ENCODE measurements around the gene MICOS13.

MICOS13 gene

DNA sequence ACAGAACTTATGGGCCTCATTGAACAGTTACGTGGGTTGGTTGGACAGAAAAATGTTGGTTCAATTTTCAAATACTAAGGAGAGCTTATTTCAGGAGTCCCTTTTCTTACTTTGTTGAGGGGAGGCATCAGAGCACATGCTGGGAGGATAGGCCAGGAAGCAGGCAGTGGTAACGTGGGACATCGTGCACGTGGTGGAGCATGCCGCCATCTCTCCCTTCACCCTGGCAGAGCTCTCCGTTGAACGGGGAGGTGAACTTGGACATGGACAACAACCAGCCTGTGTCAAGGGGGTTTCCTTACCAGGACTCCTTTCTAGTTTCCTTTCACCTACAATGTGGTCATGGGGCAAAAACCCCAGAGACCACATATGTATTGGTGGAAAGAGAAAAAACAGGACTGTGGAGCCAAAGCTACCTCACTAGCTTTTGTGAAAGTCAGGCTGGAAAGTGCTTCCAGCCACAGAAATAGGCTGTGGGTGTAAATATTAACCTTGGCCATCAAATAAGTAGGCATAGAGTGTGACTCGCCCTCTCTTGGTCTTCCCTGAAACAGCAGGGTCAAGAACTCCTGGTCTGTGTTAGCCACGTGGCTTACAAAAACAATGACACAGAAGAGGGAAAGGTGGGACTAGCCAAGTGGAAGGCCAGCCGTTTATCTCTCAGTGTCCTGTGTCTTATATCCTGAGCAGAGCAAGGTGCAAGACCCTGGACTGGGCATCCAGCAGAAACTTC is 14.4 kb downstream of the MICOS13 start:
- no peak for DNase-seq

GRCh38 chr19:5664515-5664914 is 15.8 kb downstream of the MICOS13 start:
- DNase-seq = no peak

DNA sequence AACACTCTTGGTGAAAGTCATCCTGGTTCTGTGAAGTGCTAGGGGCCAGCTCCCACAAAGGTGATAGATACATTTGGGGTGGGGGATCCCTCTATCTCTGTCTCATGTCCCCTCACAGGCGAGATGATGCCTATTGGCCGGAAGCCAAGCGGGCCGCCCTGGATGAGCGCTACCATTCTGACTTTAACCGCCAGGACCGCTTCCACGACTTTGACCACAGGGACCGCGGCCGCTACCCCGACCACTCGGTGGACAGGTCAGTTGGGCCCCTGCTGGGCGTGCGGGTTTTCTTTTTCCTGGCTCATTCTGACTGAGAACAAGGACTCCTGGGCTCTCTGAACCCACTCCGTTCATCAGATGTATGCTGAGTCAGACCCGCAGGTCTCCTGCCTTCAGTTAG is 16.4 kb downstream of the MICOS13 start:
- DNase-seq = no peak

DNA sequence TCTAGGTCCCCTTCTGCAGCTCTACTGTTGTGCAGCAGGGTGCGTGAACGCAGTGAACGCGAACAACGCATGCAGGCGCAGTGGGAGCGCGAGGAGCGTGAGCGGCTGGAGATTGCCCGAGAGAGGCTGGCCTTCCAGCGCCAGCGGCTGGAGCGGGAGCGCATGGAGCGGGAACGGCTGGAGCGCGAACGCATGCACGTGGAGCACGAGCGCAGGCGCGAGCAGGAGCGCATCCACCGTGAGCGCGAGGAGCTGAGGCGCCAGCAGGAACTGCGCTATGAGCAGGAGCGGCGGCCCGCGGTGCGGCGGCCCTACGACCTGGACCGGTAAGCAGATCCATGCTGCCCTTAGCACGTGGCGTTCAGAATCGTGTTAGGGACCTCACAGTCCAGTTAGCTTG is 18.8 kb downstream of the MICOS13 start:
- no peak for DNase-seq

- DNase-seq = no peak
These were observed 24.9 kb downstream of the MICOS13 start for GRCh38 chr19:5655412-5655811.

GRCh38 chr19:5654931-5655330 is 25.4 kb downstream of the MICOS13 start:
- no peak for DNase-seq

DNA sequence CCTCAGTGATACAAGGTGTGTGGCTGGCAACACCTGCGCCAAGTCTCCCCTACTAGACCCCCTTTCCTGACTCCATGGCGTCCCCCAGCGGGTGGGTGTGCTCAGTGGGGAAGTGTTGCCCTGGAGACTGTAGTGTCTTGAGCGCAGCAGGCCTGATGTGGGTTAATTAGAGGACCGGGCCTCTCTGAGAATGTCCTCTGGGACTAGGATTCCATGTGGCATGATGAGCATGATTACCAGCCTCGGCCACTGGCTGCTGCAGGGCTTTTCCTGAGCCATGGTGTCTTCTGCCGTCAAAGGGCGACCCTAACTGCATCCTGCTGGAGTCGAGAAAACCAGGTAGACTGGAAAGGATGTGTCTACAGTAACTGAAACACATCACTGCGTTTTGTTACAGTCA is 28.1 kb downstream of the MICOS13 start:
- DNase-seq = no peak

DNA sequence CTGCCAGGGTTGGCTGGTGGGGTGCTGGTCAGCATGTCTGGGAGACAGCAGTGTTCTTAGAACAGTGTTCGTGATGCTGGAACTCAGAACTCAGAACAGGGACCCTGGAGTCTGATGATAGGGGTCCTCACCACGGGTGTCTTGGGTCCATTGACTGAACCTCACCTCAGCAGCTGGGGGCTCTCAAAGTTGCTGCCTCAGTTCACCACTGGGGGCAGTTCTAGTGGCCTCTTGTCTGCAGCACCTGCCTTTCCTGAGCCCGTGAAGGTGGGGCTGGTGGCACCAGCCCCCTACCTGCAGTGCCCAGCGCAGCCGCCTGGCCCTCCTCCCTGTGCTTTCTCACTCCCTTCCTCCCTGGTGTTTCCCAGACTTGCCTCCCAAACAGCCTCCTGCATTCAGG is 29.0 kb downstream of the MICOS13 start:
- DNase-seq = no peak

- no peak for DNase-seq
These were observed 31.9 kb downstream of the MICOS13 start for GRCh38 chr19:5648464-5648863.

DNA sequence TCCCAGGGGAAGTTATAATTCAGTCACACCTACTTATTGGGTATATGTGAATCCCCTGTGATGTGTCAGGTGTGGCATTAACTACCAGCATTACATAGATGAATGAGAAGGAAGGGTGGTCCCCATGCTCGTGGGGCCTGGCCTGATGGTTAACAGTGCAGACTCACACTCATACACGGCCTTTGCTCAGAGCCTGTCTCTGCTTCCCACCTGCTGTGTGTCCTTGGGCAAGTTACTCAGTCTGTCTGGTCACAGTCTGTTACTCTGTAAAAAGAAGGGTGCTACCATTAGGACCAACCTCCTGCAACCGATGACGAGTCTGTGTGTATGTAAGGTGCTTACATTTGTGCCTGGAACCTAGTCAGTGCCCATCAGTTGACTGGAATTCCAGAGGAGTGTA is 33.6 kb downstream of the MICOS13 start:
- DNase-seq = no peak

DNA sequence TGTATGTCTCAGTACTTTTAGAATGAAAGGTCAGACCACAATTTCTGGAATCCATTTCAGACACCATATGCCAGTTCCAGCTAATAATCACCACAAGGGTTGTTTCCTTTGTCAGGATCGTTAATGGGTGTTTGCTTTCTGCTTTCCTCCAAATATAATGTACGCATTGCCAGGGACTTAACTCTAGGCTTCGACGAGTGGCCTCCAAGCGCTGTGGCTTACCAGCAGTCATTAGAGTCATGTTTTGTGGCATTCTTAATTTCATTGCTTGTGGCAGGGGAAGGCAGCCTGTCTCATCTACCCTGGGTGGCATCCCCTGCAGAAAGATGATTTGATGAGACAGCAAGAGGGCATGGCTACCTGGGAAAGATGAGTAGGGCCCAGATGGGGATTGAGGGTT is 34.9 kb downstream of the MICOS13 start:
- DNase-seq = no peak

DNA sequence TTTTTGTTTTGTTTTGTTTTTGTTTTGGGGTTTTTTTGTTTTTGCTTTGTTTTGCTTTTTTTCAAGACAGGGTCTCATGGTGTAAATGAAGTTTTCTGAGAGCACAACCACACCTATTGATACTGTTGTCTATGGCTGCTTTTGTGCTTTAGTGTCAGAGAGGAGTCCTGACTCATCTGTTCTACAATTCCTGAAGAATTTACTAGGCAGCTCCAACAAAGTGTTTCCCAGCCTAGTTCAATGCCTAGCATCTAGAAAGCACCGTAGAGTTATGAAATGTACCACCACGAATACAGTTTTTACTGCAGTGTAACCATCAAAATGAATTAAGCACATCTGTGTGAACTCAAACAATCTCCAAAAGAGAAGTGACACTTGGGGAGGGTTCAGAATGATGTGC is 36.3 kb downstream of the MICOS13 start:
- no peak for DNase-seq

GRCh38 chr19:5643060-5643459 is 37.3 kb downstream of the MICOS13 start:
- DNase-seq = no peak

DNA sequence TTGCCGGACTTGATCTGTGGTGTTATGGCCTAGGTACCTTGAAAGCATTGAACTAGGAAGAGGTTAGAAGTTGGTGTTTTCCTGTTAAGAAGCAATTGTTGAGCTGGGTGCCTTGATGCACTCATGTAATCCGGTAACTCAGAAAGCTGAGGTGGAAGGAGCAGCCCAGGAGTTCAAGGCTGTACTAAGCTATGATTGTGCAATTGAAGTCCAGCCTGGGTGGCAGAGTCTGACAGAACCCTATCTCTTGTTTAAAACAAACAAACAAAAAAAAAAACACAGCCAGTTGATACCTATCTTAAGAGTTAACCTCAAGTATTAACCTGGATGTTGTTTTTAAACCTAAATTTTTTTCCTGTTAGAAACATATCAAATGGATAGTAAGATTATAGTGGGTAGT is 38.1 kb downstream of the MICOS13 start:
- no peak for DNase-seq

DNA sequence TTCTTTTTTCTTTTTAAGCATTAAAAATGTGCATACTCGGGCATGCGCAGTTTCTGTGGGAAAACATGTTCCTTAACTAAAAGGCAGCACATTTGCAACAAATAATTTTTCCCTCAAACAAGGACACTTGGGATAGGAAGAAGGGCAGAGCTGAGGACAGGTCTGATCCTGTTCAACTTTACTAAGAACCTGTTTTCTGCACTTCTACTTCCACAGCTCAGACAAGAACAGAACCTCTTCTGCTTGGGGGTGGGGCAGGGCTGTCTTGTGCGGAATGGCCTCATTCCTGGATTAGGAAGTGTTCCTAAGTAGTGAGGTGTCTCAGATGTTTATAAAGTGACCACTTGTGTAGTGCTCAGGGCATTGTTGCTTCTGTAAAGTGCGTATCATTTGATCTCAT is 39.1 kb downstream of the MICOS13 start:
- no peak for DNase-seq

DNA sequence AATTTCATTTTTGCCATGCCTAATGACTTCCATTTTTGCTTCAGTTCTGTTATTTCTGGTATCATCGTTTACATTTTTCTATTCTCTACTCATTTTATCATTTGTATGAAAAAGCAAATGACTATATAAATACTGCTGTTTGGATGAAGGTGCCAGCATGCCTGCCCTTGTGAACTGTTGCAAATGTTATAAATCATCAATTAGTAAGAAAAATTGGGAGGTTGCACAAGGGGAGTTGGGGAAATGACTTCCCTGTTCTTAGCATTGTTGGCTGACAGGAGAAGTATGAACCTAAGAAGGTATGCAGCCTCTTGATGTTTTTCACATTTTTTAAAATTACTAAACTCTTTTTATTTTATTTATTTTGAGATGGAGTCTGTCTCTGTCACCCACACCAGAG is 42.3 kb downstream of the MICOS13 start:
- DNase-seq = no peak

- peak; percentile 48 for DNase-seq
These were observed 44.9 kb downstream of the MICOS13 start for GRCh38 chr19:5635427-5635826.

DNA sequence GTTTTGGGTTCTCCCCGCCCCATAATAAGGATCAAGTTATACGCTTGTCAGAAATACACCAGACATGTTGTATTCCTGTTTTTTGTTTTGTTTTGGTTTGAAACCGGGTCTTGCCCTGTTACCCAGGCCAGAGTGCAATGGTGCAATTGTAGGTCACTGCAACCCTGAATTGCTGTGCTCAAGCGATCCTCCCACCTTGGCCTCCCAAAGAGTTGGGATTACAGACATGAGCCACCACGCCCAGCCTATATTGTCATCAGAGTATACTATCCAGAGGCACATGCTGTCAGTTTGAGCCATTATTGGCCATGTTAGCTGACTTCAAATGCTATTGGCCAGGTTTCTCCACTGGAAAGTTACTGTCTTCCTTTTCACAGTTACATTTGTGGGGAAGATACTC is 47.7 kb downstream of the MICOS13 start:
- DNase-seq = peak; percentile 22

GRCh38 chr19:5632241-5632612 is 48.1 kb downstream of the MICOS13 start:
- DNase-seq = no peak

- no peak for DNase-seq
These were observed 48.6 kb downstream of the MICOS13 start for GRCh38 chr19:5631567-5632240.

- DNase-seq = peak; percentile 68
These were observed 51.3 kb downstream of the MICOS13 start for GRCh38 chr19:5628919-5629481.

DNA sequence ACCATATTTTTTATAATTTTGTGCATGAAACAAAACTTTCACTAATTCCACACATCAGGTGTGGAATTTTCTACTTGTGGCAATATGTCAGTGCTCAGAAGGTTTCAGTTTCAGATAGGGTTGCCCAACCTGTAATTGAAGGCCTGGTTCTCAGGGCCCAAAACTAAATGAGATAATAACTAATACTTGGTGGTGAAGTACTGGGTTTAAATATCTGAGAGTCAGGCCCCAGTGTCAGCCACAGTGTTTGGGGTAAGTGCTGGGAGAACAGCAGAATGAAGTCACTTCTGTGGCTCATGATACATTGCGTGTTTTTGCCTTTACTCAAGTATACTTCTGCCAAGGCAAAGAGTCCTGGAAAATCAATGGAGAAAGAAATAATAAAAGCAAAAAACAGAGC is 51.9 kb downstream of the MICOS13 start:
- peak; percentile 81 for DNase-seq

Data from inflammatory macrophage treated with lipopolysaccharide for 4 hours (primary cell).